ENCODE measurements around the gene KAT6B.

GRCh38 chr10:74778436-74779094 lies 47.8 kb upstream of the KAT6B start:
- TF ChIP-seq CTCF (IDR thresholded peaks at IDR 0.05) (no peak), POLR2AphosphoS5 (IDR thresholded peaks at IDR 0.05; ENCODE audit: insufficient read depth in 1 of 2, low read depth in 1 of 2) (no peak)

Data from vagina (tissue), 2 donors.